ENCODE results near the gene EFNA4.

Gene EFNA4

GRCh38 chr1:155052439-155053395, 10.8 kb upstream of the EFNA4 start:
- no peak for DNase-seq

GRCh38 chr1:155053531-155054105, 9.9 kb upstream of the EFNA4 start:
- DNase-seq = no peak

DNA sequence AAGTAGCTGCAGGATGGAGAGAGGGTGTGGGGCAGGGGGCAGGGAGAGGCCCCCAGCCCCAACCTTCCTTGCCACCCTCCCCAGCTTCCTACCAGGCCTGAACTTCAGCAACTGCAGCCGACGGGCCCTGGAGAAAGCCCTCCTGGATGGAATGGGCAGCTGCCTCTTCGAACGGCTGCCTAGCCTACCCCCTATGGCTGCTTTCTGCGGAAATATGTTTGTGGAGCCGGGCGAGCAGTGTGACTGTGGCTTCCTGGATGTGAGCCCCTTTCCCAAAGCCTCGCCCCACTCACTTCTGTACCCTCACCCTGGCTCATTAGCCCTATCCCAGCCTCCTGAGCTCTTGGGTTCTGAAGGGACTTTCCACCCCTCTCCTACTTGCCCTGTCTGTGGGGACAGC, 6.4 kb upstream of the EFNA4 start:
- DNase-seq = no peak

- no peak for DNase-seq
Measured at GRCh38 chr1:155057788-155058211, 5.7 kb upstream of the EFNA4 start.

- no peak for DNase-seq
Measured at GRCh38 chr1:155060736-155061135, 2.8 kb upstream of the EFNA4 start.

DNA sequence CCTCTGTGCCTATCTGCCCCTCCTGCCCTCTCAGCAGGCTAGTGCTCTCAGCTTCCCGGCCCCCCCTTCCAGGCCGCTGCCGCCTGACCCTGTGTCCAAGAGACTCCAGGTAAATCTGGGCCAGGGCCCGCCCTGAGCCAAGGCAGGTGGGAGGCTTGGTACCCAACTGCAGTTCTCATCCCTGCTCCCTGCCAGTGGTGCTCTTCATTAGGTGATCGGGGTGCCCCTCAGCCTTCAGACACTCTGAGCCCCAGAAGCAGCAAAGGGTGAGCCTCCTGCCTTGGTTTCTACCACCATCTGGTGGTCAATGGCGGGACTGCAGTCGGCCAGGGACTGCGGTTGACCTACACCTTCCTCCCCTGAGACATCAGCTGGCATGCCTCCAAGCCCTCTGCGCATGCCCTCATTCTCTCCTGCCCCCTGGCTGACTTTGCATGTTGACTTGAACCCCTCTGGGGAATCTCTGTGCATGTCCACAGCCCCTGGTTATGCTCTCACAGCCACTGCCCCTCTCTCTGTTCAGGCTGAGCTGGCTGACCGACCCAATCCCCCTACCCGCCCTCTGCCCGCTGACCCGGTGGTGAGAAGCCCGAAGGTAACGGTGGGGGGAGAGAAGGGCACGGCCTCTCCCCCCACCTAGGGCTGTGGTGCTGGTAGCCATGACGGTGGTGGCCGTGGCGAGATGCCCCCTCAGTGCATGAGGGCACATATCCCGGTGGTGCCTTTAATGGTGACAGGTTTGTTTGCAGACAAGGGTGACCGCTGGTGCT, 2.0 kb upstream of the EFNA4 start:
- DNase-seq = peak; percentile 85

DNA sequence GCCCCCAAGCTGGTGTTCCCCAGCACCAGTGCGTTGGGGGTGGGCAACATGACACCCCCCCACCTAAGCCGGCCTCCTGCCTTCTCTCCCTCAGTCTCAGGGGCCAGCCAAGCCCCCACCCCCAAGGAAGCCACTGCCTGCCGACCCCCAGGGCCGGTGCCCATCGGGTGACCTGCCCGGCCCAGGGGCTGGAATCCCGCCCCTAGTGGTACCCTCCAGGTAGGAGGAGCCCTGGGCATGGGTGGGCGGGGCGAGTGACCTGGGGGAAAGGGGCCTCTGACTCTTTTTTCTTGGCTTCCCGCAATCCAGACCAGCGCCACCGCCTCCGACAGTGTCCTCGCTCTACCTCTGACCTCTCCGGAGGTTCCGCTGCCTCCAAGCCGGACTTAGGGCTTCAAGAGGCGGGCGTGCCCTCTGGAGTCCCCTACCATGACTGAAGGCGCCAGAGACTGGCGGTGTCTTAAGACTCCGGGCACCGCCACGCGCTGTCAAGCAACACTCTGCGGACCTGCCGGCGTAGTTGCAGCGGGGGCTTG, 1.3 kb upstream of the EFNA4 start:
- no peak for DNase-seq

DNA sequence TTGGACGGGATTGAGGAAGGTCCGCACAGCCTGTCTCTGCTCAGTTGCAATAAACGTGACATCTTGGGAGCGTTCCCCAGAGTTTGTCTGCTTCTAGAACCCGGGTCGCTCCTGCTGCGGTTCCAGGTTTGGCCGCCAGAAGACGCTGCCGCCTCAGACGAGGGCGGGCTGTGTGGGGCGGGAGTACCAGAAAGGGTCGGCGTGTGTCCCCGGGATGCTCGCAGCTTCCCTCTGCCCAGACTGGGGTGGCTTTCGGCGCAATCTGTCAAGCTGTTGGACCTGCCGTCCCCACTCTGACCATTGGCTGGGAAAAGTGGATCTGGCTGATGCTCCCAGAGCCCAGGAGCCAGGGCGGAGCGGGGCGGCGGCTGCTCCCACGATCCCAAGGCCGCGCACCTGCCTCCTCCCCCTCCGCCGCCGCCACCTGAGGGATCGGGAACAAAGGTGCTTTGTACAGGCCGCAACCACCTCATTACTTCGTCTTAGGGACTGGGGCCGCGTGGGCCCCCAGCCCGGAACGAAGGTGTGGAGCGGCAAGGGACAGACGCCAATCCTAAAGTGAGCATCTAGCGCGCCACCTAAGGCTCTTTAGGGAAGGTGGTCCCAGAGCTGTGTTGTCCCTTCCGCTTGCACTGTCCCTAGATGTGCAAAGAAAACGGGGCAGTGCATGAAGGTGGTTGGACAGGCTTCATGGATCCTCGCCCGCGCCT, 683 bp upstream of the EFNA4 start:
- DNase-seq = no peak

- no peak for DNase-seq
Measured at GRCh38 chr1:155064111-155064831, 731 bp downstream of the EFNA4 start.

GRCh38 chr1:155064832-155065429, 1.4 kb downstream of the EFNA4 start:
- DNase-seq = no peak

GRCh38 chr1:155066777-155067176, 3.2 kb downstream of the EFNA4 start:
- DNase-seq = no peak

GRCh38 chr1:155068599-155068998, 5.1 kb downstream of the EFNA4 start:
- no peak for DNase-seq

DNA sequence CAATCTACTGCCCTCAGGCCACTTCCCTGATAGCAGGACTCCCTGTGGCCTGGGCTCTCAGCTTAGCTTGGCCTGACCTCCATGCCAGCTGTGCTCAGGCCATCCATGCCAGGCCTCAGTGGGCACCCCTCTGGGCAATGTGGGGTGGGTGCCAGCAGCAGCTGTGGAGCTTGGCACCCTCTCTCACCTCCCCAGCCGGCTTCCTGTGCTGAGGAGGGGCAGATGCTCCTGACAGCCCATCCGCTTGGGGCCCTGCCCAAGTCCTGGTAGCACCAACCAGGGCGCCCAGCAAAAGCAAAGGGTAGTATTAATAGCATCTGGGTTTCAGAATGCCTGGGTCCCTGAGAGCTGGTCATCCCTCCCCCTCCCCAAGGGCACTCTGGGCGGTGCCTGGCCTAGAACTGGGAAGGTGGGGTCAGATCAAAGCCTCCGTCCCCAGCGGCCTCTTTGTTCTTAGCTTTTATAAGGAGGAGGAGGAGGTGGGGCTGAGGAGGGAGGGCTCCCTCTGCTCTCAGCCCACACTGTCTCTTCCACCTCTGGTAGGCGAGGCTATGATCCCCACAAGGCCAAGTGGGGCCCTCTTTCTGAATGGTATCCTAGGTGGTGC, 6.1 kb downstream of the EFNA4 start:
- no peak for DNase-seq

- no peak for DNase-seq
Measured at GRCh38 chr1:155070158-155070621, 6.7 kb downstream of the EFNA4 start.

- peak; percentile 47 for DNase-seq
Measured at GRCh38 chr1:155070721-155071569, 7.4 kb downstream of the EFNA4 start.

DNA sequence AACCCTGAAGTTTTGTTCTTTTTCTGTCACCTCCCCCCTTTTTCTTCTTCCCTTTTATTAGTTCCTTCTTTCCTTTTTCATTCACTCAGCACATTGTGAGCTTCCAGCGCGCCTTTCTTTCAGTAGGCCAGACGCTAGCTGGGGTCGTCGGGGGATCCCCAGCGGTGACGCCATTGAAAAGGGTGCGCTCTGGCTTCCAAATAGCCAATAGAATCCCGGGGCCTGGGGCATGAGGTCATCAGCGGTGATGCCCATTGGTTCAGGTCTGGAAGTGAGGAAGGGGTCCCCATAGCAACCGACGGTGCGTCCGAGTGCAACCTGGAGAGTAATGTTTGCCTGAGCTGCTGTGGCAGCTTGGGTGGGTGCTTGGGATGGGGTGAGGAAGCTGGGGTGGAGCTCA, 8.2 kb downstream of the EFNA4 start:
- no peak for DNase-seq

GRCh38 chr1:155072531-155073289, 9.2 kb downstream of the EFNA4 start:
- no peak for DNase-seq

DNA sequence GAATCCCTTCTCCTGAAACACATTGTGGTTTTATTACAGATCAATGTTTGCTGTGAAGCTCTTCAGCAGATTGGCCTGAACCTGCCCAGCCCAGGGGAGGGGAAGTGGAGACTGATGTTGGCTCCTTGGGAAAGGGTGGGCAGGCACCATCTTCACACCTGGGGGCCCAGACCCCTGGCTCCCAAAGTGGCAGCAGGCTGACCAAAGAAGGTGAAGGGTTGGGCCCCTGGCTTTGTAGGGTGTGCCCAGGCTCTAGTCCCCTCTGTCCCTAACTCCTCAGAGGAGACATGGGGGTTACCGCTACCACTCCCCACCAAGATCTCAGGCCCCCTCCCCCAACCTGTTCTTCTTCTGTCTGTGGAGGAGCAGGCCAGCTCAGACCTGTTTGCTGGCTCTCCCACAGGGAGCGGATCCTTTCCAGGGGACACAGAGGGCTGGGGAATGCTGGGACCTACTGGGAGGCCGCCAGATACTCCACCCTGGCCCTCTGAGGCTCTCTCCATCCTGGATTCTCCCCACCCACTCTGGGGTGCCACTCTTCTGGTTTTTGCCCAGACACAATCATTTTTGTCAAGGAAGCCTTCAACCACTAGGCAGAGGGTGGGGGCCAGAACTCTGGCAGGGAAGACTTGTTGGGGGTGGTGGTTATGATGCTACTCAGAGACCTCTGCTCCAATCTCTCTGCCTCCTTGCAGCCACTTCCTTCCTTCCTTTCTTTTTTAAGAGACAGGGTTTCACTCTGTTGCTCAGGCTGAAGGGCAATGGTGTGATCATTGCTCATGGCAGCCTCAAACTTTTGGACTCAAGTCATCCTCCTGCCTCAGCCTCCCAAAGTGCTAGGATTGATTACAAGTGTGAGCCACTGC, 10.1 kb downstream of the EFNA4 start:
- no peak for DNase-seq
